Endothelial cell of umbilical vein (primary cell): Measurements from ENCODE around the gene LINC01488.

Source experiments
- EZH2 ChIP-seq: IDR thresholded peaks from 2 replicates; pipeline ENCODE4 v1.6.1; 2012; ENCODE audit warnings: borderline replicate concordance, low read depth, mild to moderate bottlenecking, moderate library complexity, low read length, inconsistent platforms; ENCODE audit not compliant: severe bottlenecking
- MYC ChIP-seq: IDR thresholded peaks from one replicate; pipeline ENCODE4 v1.6.1; 2011; ENCODE audit warnings: mild to moderate bottlenecking, low read depth, low read length
- POLR2A ChIP-seq: IDR thresholded peaks from 2 replicates; pipeline ENCODE4 v1.6.1; 2012; ENCODE audit warnings: low read depth, mild to moderate bottlenecking, control low read depth, low read length
- POLR2AphosphoS5 ChIP-seq: IDR thresholded peaks from 2 replicates; pipeline ENCODE4 v1.6.1; 2012; ENCODE audit warnings: low read depth, mild to moderate bottlenecking, control low read depth, low read length, moderate library complexity; ENCODE audit not compliant: insufficient read depth
- TF ChIP-seq, protein P1 (sequence below), 2 donors: IDR thresholded peaks; 1 replicate in 1 of 2; 2 replicates in 1 of 2; pipeline ENCODE4 v1.5.1; 2011; ENCODE audit warnings: low read length in 2 of 2, mild to moderate bottlenecking in 2 of 2, moderate library complexity in 2 of 2, control low read depth in 1 of 2, inconsistent platforms in 1 of 2, low read depth in 1 of 2; ENCODE audit not compliant: insufficient read depth in 1 of 2; ENCODE audit errors: extremely low read depth in 1 of 2

DNA sequence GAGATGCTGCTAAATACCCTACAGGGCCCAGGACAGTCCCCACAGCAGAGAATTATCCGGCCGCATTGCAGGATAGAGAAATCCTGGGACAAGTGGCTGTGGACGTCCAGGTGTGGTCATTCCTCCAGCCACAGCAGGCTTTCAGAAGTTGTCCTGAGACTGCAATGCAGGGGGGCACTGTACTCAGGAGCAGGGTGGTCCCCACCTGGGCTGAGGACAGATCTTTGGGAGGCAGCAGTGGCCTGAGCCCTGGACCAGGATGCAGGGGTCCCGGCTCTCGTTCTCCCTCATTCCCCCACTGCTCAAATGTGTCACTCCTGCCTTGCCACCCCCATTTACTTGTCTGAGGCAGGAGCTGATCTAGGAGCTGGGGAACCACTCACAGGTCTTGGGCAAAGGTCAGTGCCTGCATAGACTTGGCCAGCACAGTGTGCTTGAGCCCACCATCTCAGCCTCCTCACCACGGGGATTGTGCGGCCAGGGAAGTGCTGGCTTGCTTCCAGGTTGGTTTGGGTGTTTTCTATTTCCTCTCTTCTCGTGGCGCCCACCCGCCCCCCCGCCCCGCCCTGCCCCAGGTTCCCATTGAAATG lies 15.3 kb downstream of the LINC01488 start:
- TF ChIP-seq POLR2AphosphoS5 = no peak
- TF ChIP-seq, protein P1, sequence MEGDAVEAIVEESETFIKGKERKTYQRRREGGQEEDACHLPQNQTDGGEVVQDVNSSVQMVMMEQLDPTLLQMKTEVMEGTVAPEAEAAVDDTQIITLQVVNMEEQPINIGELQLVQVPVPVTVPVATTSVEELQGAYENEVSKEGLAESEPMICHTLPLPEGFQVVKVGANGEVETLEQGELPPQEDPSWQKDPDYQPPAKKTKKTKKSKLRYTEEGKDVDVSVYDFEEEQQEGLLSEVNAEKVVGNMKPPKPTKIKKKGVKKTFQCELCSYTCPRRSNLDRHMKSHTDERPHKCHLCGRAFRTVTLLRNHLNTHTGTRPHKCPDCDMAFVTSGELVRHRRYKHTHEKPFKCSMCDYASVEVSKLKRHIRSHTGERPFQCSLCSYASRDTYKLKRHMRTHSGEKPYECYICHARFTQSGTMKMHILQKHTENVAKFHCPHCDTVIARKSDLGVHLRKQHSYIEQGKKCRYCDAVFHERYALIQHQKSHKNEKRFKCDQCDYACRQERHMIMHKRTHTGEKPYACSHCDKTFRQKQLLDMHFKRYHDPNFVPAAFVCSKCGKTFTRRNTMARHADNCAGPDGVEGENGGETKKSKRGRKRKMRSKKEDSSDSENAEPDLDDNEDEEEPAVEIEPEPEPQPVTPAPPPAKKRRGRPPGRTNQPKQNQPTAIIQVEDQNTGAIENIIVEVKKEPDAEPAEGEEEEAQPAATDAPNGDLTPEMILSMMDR (IDR thresholded peaks at IDR 0.05; ENCODE audit: extremely low read depth in 1 of 2, insufficient read depth in 1 of 2, low read depth in 1 of 2, low read length in 2 of 2) = no peak
- TF ChIP-seq POLR2A = no peak
- TF ChIP-seq MYC = no peak
- TF ChIP-seq EZH2 = no peak
